Dermis lymphatic vessel endothelial cell (primary cell): ENCODE measurements around the gene LRRC25. TPM values are rescaled to one million over a fixed set of nuclear protein-coding genes. Genes with fewer than 3 reads are reported as not detected.

ENCODE experiments used
- total RNA-seq: library from RNA; depleted of rRNA; stranded (reverse); fragments of >200 nt; gene quantifications from 2 replicates; pipeline ENCODE4 v1.2.1, GENCODE V29; 2014

Gene LRRC25
- total RNA-seq: not detected in 2 replicates

GRCh38 chr19:18397242-18398202 lies at the start of gene LRRC25:
TSS of gene LRRC25 (minus strand) at chr19:18397622. CDS start at chr19:18396963, 659 bp downstream.

DNA sequence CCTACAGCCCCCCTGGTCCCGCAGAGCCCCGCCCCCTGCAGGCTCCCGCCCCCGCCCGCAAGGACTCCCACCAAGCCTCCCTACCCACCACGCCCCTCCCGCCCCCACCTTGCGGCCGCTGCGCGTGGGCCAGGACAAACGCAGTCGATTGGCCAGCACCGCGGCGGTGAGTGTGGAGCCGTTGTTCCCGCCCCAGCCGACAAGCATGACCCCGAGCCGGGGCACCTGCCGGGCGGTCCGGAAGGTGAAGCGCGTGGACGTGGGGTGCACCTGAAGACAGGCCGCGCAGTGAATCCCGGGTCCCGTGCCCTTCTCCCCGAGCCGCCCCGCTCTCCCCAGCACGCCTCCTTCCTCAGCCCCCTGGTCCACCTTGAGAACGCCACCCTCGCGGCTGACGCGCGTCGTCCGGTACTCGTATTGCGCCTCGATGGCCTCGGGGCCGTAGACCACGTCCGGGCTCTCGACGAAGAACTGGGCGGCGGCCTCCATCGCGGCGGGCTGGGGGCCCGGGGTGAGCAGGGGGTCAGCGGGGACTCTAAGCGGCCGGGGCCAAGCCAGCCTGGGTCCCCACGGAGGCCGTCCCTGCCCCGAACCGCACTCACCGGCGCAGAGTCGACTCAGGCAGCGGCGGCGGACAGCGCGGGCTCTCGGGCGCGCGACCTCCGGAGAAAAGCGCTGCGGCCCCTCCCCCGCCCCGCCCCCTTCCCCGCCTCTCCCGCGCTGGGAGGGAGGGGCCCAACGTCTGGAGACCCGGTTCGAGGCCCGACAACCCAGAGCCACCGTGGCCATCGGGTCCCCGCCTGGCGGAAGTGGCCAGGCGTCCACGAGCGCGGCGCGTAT lies 40.3 kb upstream of the LRRC25 start, which contains the start of gene ISYNA1:
ISYNA1 (minus strand) TSS at position 643 of the 840 bp plus-strand sequence; CDS start at position 489, 154 bp downstream.

DNA sequence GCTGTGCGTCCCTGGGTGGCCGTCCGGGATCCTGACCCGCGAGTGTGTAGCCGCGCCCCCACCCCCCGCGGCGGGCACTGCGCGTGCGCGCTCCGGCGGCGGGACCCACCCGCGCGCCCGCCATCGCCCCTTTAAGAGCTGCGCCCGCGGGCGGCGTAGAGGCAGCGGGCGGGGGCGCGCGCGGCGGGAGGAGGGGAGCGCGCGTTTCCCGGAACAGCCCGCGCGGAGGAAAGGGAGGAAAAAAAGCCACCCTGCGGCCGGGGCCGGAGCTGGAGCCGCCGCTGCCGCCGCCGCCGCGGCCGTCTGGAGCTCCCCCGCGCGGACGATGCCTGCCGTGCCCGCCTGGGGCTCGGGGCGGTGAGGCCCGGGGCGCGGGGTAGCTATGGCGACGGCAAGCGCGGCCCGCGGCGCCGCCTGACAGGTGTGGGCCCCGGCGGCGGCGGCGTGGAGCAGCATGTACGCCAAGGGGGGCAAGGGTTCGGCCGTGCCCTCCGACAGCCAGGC lies 21.8 kb upstream of the LRRC25 start, which contains the start of gene SSBP4:
SSBP4 (plus strand) TSS at position 204 of the 504 bp plus-strand sequence; CDS start at position 455, 251 bp downstream.

GRCh38 chr19:18385675-18386542 lies 11.5 kb downstream of the LRRC25 start, which contains the start of gene GDF15:
TSS of gene GDF15 (plus strand) at chr19:18386158. CDS start at chr19:18386190, 32 bp downstream.

Other genes starting within 250 kb of the LRRC25 start
- gene PIK3R2, start 244.5 kb downstream of the LRRC25 start, total RNA-seq: 2.1 and 2.5 TPM in 2 replicates
- 4.5 and 9.5 TPM in 2 replicates for gene IFI30, start 223.8 kb downstream of the LRRC25 start, total RNA-seq
- gene MPV17L2, start 204.4 kb downstream of the LRRC25 start, total RNA-seq: 4.7 and 6.3 TPM in 2 replicates
- 0.34 and 0.76 TPM in 2 replicates for gene RAB3A, start 193.6 kb downstream of the LRRC25 start, total RNA-seq
- gene PDE4C, start 171.2 kb downstream of the LRRC25 start, total RNA-seq: 0.09 TPM in 1 of 2 replicates, not detected in the other
- 0.09 and 0.22 TPM in 2 replicates for gene IQCN, start 123.2 kb downstream of the LRRC25 start, total RNA-seq
- 58.0 and 102 TPM in 2 replicates for gene JUND, start 116.0 kb downstream of the LRRC25 start, total RNA-seq
- 88.9 and 94.1 TPM in 2 replicates for gene LSM4, start 74.5 kb downstream of the LRRC25 start, total RNA-seq
- gene PGPEP1, start 57.0 kb downstream of the LRRC25 start, total RNA-seq: 19.6 and 21.7 TPM in 2 replicates
- gene GDF15, start 11.5 kb downstream of the LRRC25 start, total RNA-seq: 50.7 and 51.2 TPM in 2 replicates
- gene SSBP4, start 21.8 kb upstream of the LRRC25 start, total RNA-seq: 32.9 and 36.8 TPM in 2 replicates
- 45.5 and 46.1 TPM in 2 replicates for gene ISYNA1, start 40.5 kb upstream of the LRRC25 start, total RNA-seq
- gene ELL, start 124.4 kb upstream of the LRRC25 start, total RNA-seq: 10.5 and 11.3 TPM in 2 replicates
- gene FKBP8, start 146.0 kb upstream of the LRRC25 start, total RNA-seq: 147 and 170 TPM in 2 replicates
- gene KXD1, start 160.2 kb upstream of the LRRC25 start, total RNA-seq: 52.0 and 54.2 TPM in 2 replicates
- gene UBA52, start 174.2 kb upstream of the LRRC25 start, total RNA-seq: 811 and 1,032 TPM in 2 replicates
- 43.6 and 45.5 TPM in 2 replicates for gene REX1BD, start 191.2 kb upstream of the LRRC25 start, total RNA-seq
- not detected in 2 replicates for gene CRLF1, start 209.2 kb upstream of the LRRC25 start, total RNA-seq
- gene TMEM59L, start 215.2 kb upstream of the LRRC25 start, total RNA-seq: not detected in 2 replicates
- 1.6 and 2.7 TPM in 2 replicates for gene KLHL26, start 239.4 kb upstream of the LRRC25 start, total RNA-seq